DMS79 treated with DMSO at 0.1 percent for 48 hours (cell line): ENCODE results near the gene TMEM63B.
"Not testable (repeated sequence)": the region's sequence is repeated elsewhere in the genome, so short reads cannot be mapped to it uniquely, and the experiment has no call there.

Experiments used
- DNase-seq: peaks from one replicate; lab custom pipeline; 2025; lab: John Stamatoyannopoulos, UW

Gene TMEM63B

DNA sequence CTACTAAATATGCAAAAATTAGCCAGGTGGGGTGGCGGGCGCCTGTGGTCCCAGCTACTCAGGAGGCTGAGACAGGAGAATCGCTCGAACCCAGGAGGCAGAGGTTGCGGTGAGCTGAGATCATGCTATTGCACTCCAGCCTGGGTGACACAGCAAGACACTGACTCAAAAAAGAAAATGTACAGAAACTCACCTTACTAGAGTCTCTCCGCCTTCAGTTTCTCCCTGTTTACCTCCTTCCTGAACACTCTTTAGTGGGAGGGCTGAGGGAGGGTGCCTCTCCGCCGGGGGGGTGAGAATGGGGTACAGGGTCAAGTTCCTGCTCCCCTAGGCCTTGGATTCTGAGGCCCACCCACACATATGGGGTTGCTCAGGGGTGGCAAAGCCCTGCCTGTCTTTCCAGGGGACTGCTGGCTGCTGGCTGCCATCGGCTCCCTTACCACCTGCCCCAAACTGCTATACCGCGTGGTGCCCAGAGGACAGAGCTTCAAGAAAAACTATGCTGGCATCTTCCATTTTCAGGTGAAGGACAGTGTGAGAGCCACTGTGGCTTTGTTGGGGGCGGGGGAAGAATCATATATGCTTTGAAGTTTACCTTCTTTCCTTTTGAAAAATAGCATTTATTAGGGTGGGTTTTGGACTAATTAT lies 44.7 kb downstream of the TMEM63B start:
- no peak for DNase-seq

DNA sequence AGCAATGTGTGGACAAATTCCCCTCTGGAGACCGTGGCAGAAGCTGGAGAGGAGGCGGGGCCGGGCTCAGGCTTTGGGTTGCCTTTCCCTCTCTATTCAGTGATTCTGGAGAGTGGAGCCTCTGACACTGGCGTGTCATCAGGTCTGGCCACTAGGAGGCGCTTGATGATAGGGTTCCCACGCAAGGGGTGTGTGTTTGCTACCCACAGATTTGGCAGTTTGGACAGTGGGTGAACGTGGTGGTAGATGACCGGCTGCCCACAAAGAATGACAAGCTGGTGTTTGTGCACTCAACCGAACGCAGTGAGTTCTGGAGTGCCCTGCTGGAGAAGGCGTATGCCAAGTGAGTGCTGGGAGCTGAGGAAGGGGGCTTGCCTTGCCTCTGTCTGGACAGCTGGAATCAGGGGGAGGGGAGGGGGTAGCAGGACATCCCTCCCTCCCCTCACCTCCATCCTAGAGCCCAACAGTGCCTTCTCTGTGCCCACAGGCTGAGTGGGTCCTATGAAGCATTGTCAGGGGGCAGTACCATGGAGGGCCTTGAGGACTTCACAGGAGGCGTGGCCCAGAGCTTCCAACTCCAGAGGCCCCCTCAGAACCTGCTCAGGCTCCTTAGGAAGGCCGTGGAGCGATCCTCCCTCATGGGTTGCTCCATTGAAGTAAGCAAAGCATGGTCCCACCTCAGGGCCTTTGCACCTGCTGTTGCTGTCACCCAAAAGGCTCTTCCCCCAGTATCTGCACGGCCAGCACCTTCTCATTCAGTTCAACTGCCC lies 45.6 kb downstream of the TMEM63B start:
- peak; percentile 51 for DNase-seq

GRCh38 chr6:44176130-44176761 lies 48.9 kb downstream of the TMEM63B start:
- DNase-seq: no peak

- DNase-seq: no peak
These were observed 49.6 kb downstream of the TMEM63B start for GRCh38 chr6:44176762-44177509.

GRCh38 chr6:44177691-44178423 lies 50.5 kb downstream of the TMEM63B start:
- no peak for DNase-seq

DNA sequence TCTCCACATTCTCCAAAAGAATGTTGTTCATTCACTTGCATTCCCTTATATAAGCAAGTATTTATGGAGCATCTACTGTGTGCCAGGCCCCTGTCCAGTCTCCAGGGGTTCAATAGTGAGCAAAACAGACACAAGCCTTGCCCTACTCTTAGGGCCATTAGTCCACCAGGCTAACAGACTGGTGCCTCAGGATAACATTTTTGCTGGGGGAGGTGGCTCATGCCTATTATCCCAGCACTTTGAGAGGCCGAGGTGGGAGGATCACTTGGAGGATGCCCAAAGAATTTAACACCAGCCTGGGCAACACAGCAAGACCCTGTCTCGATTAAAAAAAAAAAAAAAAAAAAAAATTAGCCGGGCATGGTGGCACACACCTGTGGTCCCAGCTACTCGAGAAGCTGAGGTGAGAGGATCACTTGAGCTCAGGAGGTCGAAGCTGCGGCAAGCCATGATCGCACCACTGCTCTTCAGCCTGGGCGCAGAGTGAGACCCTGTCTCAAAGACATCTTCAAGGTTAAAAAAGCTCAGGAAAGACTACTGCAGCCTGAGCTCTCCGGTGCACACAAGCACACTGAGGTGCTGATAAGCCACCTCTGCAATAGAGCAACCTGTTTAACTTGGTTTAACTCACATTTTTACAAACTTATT lies 51.2 kb downstream of the TMEM63B start:
- DNase-seq: no peak

GRCh38 chr6:44179072-44179536 lies 51.8 kb downstream of the TMEM63B start:
- no peak for DNase-seq

DNA sequence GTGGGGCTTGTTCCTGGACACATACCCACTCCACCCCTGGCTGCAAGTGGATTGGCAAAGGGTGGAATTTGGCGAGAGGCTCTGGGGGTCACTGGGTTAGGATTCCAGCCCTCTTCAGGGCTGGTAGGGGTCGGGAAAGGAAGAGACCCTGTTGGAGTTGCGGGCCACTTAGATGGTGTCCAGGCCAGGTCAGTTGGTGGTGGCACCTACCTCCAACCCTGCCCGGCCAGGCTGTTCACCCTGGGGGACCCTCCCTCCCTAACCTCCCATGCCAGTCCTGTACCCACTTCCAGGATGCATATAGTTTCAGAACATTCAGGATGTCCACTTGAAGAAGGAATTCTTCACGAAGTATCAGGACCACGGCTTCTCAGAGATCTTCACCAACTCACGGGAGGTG lies 52.3 kb downstream of the TMEM63B start:
- no peak for DNase-seq

DNA sequence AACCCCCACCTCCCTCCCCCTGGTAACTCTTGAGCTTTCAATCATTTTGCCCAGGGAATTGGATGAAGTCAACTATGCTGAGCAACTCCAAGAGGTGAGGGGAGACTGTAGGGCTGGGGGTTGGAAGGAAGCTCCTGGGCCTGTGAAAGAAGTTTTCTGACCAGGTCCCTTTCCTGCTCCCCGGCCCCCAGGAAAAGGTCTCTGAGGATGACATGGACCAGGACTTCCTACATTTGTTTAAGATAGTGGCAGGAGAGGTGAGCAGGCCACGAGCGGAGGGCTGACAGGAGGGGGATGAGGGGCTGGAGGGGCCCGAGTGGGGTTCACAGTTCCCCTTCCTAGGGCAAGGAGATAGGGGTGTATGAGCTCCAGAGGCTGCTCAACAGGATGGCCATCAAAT lies 53.1 kb downstream of the TMEM63B start:
- no peak for DNase-seq

DNA sequence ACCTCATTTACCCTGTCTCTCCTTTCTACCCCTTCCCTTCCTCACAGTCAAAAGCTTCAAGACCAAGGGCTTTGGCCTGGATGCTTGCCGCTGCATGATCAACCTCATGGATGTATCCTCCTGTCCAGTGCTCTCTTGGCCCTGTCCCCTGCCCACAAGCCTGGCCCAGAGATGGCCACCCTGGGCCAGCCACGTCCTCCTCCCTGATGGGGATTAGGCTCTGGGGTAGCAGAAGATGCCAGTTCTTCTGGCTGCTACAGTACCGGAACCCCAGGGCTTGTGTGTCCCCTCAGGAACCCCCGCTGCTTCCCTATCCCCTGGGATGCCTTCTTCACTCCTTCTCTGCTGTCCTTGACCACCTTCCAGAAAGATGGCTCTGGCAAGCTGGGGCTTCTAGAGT lies 53.5 kb downstream of the TMEM63B start:
- no peak for DNase-seq

GRCh38 chr6:44181784-44182183 lies 54.4 kb downstream of the TMEM63B start:
- not testable (repeated sequence) for DNase-seq

DNA sequence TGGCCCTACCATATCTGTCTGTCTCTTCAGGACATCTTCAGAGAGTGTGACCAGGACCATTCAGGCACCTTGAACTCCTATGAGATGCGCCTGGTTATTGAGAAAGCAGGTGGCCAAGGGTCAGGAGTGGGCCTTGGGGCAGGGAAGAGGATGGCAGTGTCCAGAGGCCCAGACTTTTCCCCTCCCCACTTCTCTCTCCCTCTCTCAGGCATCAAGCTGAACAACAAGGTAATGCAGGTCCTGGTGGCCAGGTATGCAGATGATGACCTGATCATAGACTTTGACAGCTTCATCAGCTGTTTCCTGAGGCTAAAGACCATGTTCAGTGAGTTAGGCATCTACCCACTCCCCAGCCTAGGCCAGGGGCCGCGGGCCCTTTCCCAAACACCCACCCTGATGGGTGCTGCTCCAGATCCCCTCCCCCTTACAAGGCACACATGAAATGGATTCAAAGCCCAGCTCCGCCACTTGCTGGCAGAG lies 55.6 kb downstream of the TMEM63B start:
- no peak for DNase-seq

GRCh38 chr6:44183783-44184182 lies 56.4 kb downstream of the TMEM63B start:
- DNase-seq: no peak

DNA sequence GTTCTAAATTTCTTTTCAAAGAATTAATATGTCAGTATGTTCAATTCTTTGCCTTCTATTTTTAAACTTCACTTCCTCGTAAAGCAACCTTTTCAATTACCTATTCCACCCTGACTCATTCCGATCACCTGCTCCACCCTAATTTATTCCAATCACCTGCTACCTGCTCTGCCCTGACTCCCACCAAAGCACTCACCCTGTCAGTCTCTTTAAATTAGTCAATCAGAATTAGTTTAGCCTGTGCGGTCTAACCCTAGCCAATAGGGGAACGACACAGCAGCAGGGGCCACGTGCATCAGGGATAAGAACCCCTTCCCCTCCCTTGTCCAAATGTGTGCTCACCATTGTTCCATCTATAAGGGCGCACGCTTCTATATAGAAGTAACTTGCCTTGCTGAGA lies 58.0 kb downstream of the TMEM63B start:
- not testable (repeated sequence) for DNase-seq

- DNase-seq: no peak
These were observed 58.7 kb downstream of the TMEM63B start for GRCh38 chr6:44185953-44186634.

DNA sequence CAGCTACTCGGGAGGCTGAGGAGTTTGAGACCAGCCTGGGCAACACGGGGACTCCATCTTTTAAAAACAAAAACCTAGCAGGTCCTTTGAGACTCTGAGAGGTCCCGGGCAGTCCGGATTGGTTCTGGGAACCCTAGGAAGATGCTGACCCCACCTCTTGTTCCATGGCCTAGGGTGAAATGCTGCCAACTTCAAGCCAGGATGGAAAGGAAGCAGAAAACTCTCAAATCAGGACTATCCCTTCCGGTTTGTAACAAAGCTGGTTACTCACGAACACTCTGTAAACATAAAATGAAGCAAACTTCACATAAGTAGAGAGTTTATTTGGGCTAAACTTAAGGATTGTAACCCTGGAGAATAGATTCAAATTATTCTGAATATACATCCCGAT lies 59.3 kb downstream of the TMEM63B start:
- DNase-seq: no peak

DNA sequence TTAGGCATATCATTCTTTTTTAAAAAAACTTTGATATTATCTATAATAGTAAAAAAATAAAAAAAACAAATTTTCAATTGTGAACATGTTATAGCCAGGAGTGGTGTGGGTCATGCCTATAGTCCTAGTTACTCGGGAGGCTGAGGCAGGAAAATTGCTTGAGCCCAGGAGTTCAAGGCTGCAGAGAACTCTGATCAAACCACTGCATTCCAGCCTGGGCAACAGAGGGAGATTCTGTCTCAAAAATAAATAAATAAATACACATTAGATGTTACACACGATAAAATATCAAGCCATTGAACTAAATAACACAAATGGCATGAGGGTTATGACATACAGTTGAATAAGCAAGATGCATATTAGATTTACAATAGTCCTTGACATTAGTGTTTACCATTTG lies 61.5 kb downstream of the TMEM63B start:
- no peak for DNase-seq

DNA sequence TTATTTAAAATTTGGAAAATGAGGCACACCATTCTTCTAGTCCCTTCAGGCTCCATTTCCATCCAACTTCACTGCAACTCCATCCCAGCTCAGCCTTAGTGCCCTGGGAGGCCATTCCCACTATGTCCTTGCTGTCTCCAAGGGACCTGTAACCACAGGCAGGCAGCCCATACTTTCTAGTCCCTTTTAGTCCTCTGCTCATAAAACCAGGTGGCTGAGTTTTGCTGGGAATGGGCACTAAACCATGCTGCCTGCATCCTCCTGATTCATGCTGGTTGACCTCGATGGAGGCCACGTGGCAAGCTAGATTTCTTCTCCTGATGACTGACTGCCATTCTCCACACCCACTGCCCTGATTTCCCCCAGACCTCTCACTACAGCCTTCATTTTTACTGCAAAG lies 61.9 kb downstream of the TMEM63B start:
- no peak for DNase-seq

DNA sequence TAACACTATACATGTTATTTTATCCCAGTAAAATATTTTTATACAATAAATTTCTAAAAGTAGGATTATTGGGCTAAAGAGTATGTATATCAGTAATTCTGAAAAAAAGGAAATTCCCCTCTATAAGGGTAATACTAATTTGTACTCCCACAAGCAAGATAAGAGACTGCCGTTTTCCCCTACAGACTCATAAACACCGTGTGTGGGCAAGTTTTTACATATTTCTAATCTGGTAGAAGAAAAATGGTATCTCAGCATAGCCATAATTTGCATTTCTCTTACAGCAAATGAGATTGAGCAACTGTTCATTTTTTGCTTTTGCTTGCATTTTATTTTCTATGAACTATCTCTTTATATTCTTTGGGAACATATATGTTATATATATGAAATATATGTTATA lies 63.4 kb downstream of the TMEM63B start:
- DNase-seq: no peak

DNA sequence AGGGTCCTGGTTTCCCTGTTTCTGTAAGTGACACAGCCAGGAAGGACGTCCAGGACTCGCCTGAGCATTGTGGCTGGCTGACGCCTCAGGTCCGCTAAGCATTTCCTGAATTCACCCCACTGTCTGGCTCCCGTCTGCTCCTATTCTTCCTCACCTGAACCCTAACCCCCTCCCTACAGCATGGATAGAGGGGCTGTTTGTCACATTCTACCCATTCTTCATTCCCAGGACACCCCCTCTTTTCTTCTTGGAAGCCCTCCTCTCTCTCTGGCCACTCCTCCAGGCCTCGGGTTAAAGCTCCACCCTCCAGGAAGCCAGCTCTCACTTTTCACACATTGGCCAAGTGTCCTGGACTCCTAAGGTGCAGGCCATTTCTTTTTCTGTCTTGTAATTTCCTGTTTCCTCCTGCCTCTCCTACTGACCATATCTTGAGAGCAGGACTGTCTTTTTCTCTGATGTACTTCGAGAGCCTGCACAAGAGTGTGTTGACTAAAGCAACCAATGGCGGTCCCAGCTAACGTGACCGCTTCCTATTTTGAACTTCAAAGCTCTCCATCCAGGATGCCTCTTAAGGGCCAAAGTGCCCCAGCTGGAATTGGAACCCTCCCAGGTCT lies 65.2 kb downstream of the TMEM63B start:
- peak; percentile 31 for DNase-seq
